ENCODE data around the gene CARF.

GRCh38 chr2:202963712-202964111 lies 51.6 kb downstream of the CARF start:
- no peak for TF ChIP-seq CSRNP3 (CRISPR knock-in tag; IDR thresholded peaks at IDR 0.05)
- TF ChIP-seq ZNF8 (CRISPR knock-in tag; IDR thresholded peaks at IDR 0.05): no peak
- no peak for TF ChIP-seq ZFP3 (CRISPR knock-in tag; IDR thresholded peaks at IDR 0.05)
- no peak for TF ChIP-seq OSR1 (CRISPR knock-in tag; IDR thresholded peaks at IDR 0.05)
- TF ChIP-seq ZFP30 (CRISPR knock-in tag; IDR thresholded peaks at IDR 0.05): no peak
- TF ChIP-seq TSHZ2 (CRISPR knock-in tag; IDR thresholded peaks at IDR 0.05): no peak
- TF ChIP-seq PPARA (CRISPR knock-in tag; IDR thresholded peaks at IDR 0.05; ENCODE audit: borderline replicate concordance): no peak
- no peak for TF ChIP-seq RARB (CRISPR knock-in tag; IDR thresholded peaks at IDR 0.05)
- TF ChIP-seq ISL1 (CRISPR knock-in tag; IDR thresholded peaks at IDR 0.05): no peak
- no peak for TF ChIP-seq BACH2 (CRISPR knock-in tag; IDR thresholded peaks at IDR 0.05; ENCODE audit: borderline replicate concordance)
